GM12878 (cell line): ENCODE data around the gene SMR3B.

Experiments used
- NR2C2 ChIP-seq: IDR thresholded peaks from 2 replicates; pipeline ENCODE4 v1.6.1; 2011; ENCODE audit warnings: borderline replicate concordance, low read depth; ENCODE audit not compliant: control insufficient read depth, insufficient read length
- NRF1 ChIP-seq: conservative IDR thresholded peaks from 2 replicates; pipeline ENCODE4 v1.6.1; 2011; ENCODE audit warnings: mild to moderate bottlenecking, low read depth, low read length, improper control_type of control experiment
- POU2F2 ChIP-seq: IDR thresholded peaks from 3 replicates; pipeline ENCODE4 v1.6.1; 2011; ENCODE audit warnings: low read depth, mild to moderate bottlenecking, low read length, borderline replicate concordance
- TCF7 ChIP-seq: IDR thresholded peaks from 2 replicates; pipeline ENCODE4 v1.6.1; 2014; ENCODE audit warnings: antibody characterized with exemption, borderline replicate concordance
- TF ChIP-seq, protein P1 (sequence below): IDR thresholded peaks from 2 replicates; pipeline ENCODE4 v1.6.1; 2011; ENCODE audit warnings: borderline replicate concordance, low read depth, mild to moderate bottlenecking, moderate library complexity, mixed read lengths, low read length; ENCODE audit not compliant: insufficient read depth; ENCODE audit errors: extremely low read length
- TF ChIP-seq, protein P2 (sequence below), 3 experiments: IDR thresholded peaks in 2 of 3; conservative IDR thresholded peaks in 1 of 3; 2 replicates each; pipeline ENCODE4 v1.5.1; 2011; ENCODE audit warnings: low read depth in 3 of 3, low read length in 3 of 3, mild to moderate bottlenecking in 3 of 3, control low read depth in 2 of 3, moderate library complexity in 2 of 3, inconsistent platforms in 1 of 3, mixed read lengths in 1 of 3; ENCODE audit not compliant: control insufficient read depth in 2 of 3, insufficient read depth in 1 of 3; ENCODE audit errors: extremely low read depth in 1 of 3

DNA sequence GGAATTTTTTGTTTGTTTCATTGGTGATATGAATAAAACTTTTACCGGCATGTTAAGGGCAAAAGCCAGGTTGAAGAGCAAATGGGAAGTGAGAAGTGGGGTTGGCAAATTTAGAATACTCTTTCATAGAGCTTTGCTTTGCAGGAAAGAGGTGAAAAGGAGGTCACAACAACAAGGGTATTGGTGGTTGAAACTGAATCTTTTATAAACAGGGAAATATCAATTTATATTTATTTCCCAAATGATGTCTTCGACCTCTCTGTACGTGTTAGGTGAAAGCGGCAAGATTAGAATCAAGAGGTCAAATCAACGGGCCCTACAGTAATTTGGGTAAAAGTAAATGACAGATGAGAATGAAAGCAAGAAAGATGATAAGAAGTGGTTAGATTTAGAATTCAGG lies 18.9 kb upstream of the SMR3B start:
- TF ChIP-seq, protein P1, sequence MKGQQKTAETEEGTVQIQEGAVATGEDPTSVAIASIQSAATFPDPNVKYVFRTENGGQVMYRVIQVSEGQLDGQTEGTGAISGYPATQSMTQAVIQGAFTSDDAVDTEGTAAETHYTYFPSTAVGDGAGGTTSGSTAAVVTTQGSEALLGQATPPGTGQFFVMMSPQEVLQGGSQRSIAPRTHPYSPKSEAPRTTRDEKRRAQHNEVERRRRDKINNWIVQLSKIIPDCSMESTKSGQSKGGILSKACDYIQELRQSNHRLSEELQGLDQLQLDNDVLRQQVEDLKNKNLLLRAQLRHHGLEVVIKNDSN: no peak
- TF ChIP-seq, protein P2, sequence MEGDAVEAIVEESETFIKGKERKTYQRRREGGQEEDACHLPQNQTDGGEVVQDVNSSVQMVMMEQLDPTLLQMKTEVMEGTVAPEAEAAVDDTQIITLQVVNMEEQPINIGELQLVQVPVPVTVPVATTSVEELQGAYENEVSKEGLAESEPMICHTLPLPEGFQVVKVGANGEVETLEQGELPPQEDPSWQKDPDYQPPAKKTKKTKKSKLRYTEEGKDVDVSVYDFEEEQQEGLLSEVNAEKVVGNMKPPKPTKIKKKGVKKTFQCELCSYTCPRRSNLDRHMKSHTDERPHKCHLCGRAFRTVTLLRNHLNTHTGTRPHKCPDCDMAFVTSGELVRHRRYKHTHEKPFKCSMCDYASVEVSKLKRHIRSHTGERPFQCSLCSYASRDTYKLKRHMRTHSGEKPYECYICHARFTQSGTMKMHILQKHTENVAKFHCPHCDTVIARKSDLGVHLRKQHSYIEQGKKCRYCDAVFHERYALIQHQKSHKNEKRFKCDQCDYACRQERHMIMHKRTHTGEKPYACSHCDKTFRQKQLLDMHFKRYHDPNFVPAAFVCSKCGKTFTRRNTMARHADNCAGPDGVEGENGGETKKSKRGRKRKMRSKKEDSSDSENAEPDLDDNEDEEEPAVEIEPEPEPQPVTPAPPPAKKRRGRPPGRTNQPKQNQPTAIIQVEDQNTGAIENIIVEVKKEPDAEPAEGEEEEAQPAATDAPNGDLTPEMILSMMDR (IDR thresholded peaks at IDR 0.05 in 2 of 3, conservative IDR thresholded peaks at IDR 0.05 in 1 of 3; ENCODE audit: control insufficient read depth in 2 of 3, extremely low read depth in 1 of 3, insufficient read depth in 1 of 3, low read depth in 3 of 3, low read length in 3 of 3): no peak
- TF ChIP-seq TCF7 (no peak), NR2C2 (no peak), POU2F2 (no peak), NRF1 (no peak)
